ENCODE measurements around the gene FAM107B. TPM values are rescaled to one million over a fixed set of nuclear protein-coding genes. Genes with fewer than 3 reads are reported as not detected.

Gene FAM107B
- total RNA-seq, 4 donors from 2014 or later, result 24.1 to 69.7 (median 43.2) TPM

GRCh38 chr10:14584661-14585060 lies 190.0 kb downstream of the FAM107B start:
- TF ChIP-seq POLR2A (IDR thresholded peaks at IDR 0.05), result no peak
- TF ChIP-seq CTCF (IDR thresholded peaks at IDR 0.05), result no peak
- Histone ChIP-seq H3K27ac (no peak overlapping the region), H3K27me3 (no peaks in the 10 kb centered on the region), H3K4me3 (no peak overlapping the region), H3K4me1 (no peaks in the 10 kb centered on the region), H3K9me3 (no peaks in the 10 kb centered on the region), H3K36me3 (no peaks in the 10 kb centered on the region)
- intact Hi-C loops (cut with DNase I; ENCODE audit: low total_unique reads), result no loop called here
- no peak for DNase-seq

- DNase-seq, result no peak
- Histone ChIP-seq H3K36me3 (no peaks in the 10 kb centered on the region), H3K27ac (no peak overlapping the region), H3K9me3 (no peaks in the 10 kb centered on the region), H3K27me3 (no peaks in the 10 kb centered on the region), H3K4me3 (no peak overlapping the region), H3K4me1 (no peaks in the 10 kb centered on the region)
- TF ChIP-seq POLR2A (IDR thresholded peaks at IDR 0.05), result no peak
- TF ChIP-seq CTCF (IDR thresholded peaks at IDR 0.05), result no peak
- intact Hi-C loops (cut with DNase I; ENCODE audit: low total_unique reads), result no loop called here
Measured at GRCh38 chr10:14583967-14584366, 190.7 kb downstream of the FAM107B start.

GRCh38 chr10:14583252-14583651 lies 191.4 kb downstream of the FAM107B start:
- Histone ChIP-seq H3K27me3 (no peaks in the 10 kb centered on the region), H3K4me3 (no peak overlapping the region), H3K27ac (no peak overlapping the region), H3K9me3 (no peaks in the 10 kb centered on the region), H3K36me3 (no peaks in the 10 kb centered on the region), H3K4me1 (peaks cover 0 to under 1% of the 10 kb centered on the region in 2 donors)
- DNase-seq, result no peak
- intact Hi-C loops (cut with DNase I; ENCODE audit: low total_unique reads), result no loop called here
- TF ChIP-seq CTCF (IDR thresholded peaks at IDR 0.05), result no peak
- no peak for TF ChIP-seq POLR2A (IDR thresholded peaks at IDR 0.05)

GRCh38 chr10:14581553-14582321 lies 193.0 kb downstream of the FAM107B start:
- H3K27me3 ChIP-seq, result no peaks in the 10 kb centered on the region
- no peaks in the 10 kb centered on the region for H3K9me3 ChIP-seq
- H3K36me3 ChIP-seq, result no peaks in the 10 kb centered on the region
- intact Hi-C loops (cut with DNase I; ENCODE audit: low total_unique reads), result no loop called here
- no peak overlapping the region for H3K27ac ChIP-seq
- no peak for DNase-seq
- TF ChIP-seq POLR2A (IDR thresholded peaks at IDR 0.05) (no peak), CTCF (IDR thresholded peaks at IDR 0.05) (no peak)
- H3K4me3 ChIP-seq, result no peak overlapping the region
- peaks cover 0 to 5% of the 10 kb centered on the region in 2 donors for H3K4me1 ChIP-seq

GRCh38 chr10:14580671-14581332 lies 193.9 kb downstream of the FAM107B start:
- no peak overlapping the region for H3K27ac ChIP-seq
- H3K4me3 ChIP-seq, result no peak overlapping the region
- no peaks in the 10 kb centered on the region for H3K9me3 ChIP-seq
- no peaks in the 10 kb centered on the region for H3K27me3 ChIP-seq
- intact Hi-C loops (cut with DNase I; ENCODE audit: low total_unique reads), result no loop called here
- H3K4me1 ChIP-seq, result peaks cover 0 to 5% of the 10 kb centered on the region in 2 donors
- no peak for TF ChIP-seq POLR2A (IDR thresholded peaks at IDR 0.05)
- TF ChIP-seq CTCF (IDR thresholded peaks at IDR 0.05), result no peak
- no peaks in the 10 kb centered on the region for H3K36me3 ChIP-seq
- no peak for DNase-seq

All from uterus (tissue), 4 donors.